Measurements from ENCODE around the gene ZNF333. TPM values are rescaled to one million over a fixed set of nuclear protein-coding genes. Genes with fewer than 3 reads are reported as not detected.

ZNF333 gene
- 16.5 TPM for total RNA-seq

DNA sequence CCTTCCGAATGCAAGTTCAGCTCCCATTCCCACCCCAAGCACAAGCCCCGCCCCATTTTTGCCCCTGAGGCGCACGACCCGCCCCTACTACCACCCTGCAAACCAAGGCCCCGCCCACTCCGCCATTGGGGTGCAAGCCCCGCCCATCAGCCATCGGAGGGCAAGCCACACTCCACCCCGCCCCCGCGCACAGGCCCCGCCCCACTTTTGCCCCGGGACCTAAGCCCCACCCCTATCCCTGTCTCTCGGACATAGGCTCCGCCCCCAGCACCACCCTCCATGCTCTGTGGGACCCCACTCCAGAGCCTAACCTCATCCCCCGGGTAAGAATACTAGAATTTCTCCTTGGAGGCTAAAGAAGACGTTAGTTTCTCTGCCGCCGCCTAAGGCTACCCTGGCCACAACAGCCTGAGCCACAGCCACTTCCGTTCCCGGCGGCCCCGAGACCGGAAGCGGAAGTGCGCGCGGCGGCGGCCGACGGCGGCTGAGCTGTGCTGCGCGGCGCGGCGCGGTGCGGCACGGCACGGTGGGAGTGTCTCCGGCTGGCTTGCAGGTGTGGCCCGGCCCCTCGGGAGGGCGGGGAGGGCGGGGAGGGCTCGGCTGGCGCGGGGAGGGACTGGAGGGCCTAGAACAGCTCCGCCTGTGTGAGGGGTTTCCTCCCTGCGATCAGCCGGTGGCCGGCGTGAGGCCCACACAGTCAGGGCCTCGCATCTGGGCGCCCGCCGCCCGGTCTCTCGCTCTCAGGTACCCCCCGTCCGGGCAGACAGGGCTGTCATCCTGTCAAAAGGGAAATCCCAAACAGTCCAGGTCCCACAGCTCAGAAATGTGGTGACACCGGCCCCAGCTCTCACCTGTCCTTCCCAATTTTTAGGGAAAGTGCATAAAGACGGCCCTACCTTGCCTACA, at the start of gene ZNF333:
TSS of gene ZNF333 (plus strand) at position 451 of the 906 bp plus-strand sequence. CDS start 3,444 bp downstream, outside the sequence.
- DNase-seq (ENCODE audit: low spot score): peak; percentile 95

DNA sequence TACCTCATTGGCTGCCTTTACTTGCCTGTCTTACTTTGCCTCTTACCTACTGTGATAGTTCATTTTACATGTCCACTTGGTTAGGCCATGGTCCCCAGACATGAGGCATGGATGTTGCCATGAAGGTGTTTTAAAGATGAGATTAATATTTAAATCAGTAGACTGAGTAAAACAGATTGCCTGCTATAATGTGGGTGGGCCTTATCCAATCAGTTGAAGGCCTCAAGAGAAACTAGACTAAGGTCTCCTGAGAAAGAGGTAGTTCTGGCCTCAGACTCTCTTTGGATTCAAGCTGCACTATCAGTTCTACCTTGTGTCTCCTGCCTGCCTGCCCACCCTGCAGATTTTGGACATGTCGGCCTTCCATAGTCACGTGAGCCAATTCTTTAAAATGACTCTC, 41.3 kb upstream of the ZNF333 start:
- no peak for DNase-seq (ENCODE audit: low spot score)

DNA sequence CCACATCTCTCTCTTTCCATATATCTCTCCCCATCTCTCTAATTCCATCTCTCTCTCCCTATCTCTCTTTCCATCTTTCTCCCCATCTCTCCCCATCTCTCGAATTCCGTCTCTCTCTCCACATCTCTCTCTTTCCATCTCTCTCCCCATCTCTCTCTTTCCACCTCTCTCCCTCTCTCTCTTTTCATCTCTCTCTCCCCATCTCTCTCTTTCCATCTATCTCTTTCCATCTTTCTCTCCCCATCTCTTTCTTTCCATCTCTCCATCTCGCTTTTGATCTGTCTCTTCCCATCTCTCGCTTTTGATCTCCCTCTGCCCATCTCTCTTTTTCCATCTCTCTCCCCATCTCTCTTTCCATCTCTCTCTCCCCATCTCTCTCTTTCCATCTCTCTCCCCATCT, 40.8 kb upstream of the ZNF333 start:
- DNase-seq (ENCODE audit: low spot score): no peak

DNA sequence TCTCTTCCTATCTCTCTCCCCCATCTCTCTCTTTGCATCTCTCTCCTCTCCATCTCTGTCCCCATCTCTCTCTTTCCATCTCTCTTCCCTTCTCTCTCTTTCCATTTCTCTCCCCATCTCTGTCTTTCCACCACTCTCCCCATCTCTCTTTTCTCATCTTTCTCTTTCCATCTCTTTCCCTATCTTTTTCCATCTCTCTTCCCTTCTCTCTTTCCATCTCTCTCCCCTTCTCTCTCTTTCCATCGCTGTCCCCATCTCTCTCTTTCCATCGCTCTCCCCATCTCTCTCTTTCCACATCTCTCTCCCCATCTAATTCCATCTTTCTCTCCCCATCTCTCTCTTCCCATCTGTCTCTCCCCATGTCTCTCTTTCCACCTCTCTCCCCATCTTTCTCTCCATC, 39.7 kb upstream of the ZNF333 start:
- no peak for DNase-seq (ENCODE audit: low spot score)

DNA sequence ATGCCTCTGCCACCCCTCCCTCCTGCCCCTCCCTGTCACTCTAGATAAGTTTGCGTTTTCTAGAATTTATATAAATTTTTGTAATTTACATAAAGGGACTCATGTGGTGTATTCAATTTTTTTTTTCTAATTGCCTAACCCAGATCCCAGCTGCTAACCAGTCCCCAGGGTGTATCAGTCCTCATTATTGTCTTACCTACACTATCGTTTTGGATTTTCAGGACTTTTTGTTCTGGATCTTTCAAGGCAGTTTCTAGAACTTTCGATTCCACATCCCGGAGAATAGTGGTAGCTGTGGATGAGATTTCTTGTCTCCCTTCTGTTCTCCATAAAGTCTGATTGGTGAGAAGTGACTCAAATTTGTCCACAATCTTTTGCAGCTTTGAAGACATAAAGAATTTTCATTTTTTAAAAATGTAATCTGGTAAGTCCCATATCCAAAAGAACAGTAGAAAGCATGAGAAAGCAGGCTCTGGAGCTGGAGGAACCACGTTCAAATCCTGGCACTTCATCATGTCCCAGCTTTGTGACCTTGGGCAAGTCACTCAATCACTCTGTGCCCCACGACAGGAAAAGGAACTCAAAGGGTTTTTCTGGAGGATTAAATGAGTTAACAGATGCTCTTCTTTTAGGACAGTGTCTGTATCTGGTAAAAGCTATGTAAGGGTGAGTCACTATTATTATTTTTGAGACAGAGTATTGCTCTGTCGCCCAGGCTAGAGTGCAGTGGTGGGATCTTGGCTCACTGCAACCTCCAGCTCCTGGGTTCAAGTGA, 34.9 kb upstream of the ZNF333 start:
- no peak for DNase-seq (ENCODE audit: low spot score)

DNA sequence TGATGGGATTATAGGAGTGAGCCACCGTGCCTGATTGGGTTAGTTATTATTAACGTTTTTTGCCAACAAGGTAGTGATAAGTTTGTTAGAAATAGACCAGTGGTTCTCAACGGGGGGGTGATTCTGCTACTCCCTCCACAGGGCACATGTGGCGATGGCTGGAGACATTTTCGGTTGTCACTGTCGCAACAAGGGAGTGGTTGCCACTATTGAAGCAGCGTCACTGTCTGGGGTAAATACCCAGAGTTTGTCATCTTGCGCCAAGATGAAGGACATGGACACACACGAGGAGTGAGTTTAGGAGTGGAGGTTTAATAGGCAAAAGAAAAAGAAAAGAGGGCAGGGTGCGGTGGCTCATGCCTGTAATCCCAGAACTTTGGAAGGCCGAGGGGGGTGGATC, 34.1 kb upstream of the ZNF333 start:
- DNase-seq (ENCODE audit: low spot score): no peak

DNA sequence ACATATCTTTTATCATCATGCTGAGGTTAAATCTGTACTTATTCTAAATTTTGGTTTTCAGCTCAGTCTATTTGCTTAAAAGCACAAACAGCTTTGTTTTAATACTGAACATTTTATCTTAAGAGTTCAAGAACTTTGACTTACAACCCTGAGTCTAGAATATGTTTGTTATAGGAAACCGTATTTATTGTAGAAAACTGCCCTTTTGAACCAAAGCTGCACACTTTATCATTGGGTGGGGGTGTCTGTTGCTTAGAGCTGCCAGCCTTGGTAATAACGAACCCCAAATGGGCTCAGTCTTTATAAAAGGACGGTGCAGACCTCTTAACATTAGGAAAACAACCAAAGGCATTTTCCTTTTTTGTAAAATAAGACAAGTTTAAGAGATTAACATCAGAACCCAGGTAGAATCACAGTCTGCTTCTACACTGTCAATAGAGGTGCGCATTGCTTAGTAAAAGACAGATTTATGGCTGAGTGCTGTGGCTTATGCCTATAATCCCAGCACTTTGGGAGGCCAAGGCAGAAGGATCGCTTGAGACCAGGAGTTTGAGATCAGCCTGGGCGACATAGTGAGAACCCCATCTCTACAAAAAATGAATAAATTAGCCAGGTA, 29.9 kb upstream of the ZNF333 start:
- no peak for DNase-seq (ENCODE audit: low spot score)

DNA sequence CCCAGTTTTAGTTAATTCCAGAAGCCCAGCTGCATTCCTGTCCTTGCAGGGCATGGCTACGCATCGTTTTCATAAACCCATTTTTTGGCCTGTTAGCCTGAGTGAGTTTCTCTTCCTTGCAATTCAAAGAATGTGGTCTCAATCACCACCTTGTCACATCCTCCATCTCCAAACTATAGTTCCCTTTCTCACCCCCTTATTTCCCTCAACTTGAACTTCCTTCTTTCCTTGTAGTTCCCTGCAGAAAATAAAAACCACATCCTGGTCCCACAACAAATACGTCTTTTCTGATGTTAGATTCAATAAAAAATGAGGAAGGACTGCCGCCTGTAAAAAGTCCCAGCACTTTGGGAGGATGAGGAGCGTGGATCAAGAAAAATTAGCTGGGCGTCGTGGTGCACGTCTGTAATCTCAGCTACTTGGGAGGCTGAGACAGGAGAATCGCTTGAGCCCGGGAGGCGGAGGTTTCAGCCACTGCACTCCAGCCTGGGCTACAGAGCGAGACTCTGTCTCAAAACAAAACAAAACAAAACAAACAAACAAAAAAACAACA, 28.4 kb upstream of the ZNF333 start:
- DNase-seq (ENCODE audit: low spot score): no peak

DNA sequence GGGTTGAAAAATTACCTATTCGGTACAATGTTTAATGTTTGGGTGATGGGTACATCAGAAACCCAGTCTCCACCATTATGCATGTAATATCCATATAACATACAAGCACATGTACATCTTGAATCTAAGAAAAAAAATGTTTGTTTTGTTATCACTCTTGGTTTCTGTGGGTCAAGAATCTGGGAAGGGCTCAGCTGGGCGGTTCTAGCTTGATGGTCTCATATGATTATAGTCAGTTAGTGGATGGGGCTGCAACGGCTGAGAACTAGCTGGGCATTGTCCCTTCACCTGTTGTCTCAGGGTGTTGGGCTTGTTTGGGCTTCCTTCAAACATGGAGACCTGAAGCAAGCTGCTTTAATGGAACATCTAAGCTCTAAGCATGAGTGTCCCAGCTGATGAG, 19.9 kb upstream of the ZNF333 start:
- DNase-seq (ENCODE audit: low spot score): no peak

DNA sequence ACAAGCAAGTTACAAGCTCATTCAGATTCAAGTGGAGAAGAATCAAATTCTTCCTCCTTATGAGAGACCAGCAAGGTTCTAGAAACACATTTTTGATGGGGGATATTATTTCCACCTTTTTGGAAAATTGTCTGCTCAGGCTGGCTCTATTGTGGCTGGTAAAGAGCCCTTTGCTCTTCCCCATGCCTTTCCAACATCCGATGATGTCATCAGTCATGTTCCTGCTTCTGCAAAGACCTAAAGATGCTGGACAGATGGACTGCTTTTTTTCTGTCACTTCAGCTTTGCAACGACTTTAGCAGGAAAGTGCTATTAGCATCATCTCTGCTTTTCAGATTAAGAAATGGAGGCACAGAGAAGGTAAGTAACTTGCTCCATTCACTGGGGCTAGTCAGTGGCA, 19.4 kb upstream of the ZNF333 start:
- DNase-seq (ENCODE audit: low spot score): no peak

DNA sequence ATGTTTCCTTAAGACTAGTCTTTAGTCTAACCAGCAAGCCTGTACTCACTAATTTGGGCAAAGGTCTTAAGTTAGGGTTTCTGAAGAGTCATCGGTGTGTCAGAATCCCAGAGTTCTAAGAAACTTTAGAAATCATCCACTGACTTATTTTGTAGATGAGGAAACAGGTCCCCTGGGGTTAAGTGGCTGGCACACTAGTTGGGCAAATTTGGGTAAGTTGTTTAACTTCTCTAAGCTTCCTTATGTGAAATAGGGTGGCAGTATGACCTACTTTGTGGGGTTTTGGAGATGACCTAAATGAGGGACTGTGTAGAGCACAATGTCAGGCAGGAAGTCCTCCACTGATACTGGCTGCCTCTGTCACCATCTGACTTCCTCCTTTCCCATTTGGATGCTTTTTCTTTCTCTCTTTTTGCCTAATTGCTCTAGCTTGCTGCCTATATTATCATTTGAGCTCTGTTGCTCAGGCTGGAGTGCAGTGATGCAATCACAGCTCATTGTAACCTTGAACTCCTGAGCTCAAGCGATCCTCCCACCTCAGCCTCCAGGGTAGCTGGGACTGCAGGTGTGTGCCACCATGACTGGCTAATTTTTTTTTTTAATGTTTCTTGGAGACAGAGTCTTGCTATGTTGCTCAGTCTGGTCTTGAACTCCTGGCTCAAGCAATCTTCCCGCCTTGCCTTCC, 17.5 kb upstream of the ZNF333 start:
- no peak for DNase-seq (ENCODE audit: low spot score)

DNA sequence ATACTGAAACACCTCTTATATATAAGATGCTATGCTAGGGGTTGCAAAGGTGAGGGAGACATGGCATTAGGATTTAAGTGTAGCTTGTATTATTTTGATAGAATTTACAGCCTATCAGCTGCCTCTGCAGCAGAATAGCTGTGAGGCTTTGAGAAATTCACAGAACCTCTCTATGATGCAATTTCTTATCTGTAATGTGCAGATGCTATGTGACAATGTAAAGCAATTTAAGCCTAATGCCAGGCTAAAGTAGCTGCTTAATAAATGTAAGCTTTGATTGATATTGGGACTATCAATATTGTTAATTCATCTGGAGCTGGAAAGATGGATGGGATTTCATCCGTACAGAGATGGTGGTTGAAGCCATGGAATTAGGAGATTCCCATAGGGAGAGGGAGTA, 16.8 kb upstream of the ZNF333 start:
- no peak for DNase-seq (ENCODE audit: low spot score)

DNA sequence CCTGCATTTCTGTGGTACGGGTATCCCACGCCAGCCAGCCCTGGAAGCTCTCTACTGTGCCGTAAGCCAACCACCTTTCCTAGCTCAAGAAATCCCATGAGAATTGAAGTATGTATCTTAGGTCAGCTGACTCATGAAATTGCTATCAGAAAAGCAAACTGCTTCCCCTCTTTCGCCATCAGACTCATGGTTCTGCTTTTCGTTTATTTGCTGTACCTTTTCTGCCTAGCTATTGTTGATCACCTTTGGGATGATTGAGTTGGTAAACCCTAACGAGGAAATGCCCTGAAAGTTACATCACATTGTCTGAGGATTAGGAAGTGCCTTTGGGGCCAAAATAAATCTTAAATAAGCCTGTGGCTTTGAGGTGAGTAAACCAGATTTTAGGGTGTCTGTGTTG, 15.1 kb upstream of the ZNF333 start, which contains the start of gene ADGRE3:
TSS of gene ADGRE3 (minus strand) at position 81 of the 400 bp plus-strand sequence. CDS start at position 7, 74 bp downstream.
- DNase-seq (ENCODE audit: low spot score): no peak

DNA sequence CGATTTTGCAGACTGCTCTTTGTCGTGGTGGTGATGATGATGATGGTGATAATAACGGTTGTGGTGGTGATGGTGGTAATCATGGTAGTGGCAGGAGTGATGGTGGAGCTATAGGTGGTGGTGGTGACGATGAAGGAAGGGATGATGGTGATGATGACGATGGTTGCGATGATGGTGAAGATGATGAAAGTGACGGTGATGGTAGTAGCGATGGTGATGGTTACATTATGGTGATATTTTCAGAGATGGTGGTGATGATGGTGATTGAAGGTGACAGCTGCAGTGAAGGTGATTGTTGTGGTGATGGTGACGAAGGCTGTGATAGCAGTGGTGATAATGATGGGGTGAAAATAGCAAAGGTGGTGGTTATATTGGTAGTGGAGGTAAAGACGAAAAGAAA, 13.1 kb upstream of the ZNF333 start:
- DNase-seq (ENCODE audit: low spot score): no peak

DNA sequence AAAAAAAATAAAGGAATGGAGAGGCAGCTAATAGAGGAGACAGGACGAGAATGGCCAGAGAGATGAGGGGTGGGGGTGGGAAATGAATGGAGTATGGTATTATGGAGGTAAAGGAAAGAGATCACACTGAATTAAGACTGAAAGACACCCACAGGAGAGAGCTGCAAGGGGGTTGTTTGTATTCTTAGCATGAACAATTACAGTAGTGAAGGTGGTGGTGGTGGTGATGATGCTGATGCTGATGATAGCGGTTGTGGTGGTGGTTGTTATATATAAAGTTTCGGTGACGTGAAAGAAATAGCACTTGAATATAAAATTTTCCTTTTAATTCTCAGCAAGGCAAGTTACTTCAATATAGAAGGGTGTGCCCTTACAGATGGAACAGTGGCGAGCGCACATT, 12.4 kb upstream of the ZNF333 start:
- no peak for DNase-seq (ENCODE audit: low spot score)

DNA sequence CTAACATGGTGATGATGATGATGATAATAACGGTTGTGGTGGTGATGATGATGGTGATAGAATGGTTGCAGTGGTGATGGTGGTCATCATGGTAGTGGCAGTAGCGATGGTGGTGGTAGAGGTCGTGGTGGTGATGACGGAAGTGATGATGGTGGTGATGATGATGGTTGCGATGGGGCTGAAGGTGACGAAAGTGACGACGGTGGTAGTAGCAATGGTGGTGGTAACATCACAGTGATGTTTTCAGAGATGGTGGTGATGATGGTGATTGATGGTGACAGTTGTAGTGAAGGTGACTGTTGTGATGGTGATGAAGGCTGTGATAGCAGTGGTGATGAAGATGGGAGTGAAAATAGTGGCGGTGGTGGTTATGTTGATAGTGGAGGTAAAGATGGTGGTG, 11.6 kb upstream of the ZNF333 start:
- DNase-seq (ENCODE audit: low spot score): no peak

DNA sequence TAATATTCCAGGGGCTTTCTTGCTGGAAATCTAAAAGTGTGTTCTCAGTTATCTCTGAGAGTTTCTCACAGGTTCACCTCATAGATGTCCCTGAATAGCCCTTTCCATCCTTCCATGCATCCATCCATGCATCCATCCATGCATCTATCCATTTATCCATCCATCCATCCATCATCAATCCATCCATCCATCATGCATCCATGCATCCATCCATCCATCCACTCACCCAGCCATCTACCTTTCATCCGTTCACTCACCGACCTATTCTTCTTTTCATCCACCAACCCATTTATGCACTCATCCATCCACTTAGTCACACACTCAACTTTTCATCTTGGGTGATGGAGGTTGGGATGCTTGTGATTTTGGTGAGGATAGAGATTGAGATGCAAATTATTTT, 7.8 kb upstream of the ZNF333 start:
- DNase-seq (ENCODE audit: low spot score): no peak

DNA sequence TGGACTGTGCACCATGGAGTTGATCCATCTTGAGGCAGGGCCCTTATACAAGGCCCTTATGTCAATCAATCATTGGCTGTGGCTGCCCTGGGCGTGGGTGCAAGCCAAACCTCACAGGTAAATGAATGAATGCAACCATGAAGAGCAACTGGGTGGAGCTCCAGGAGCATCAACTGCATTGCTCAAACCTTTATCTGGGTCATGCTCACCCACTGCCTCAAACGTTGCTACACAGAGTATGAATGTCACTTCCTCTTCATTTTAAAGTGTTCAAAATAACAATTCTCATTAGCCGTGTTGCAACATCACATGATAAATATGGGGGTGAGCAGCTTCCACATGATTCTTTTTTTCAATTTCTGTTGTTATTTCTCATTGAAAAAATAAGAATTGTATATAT, 6.4 kb upstream of the ZNF333 start:
- DNase-seq (ENCODE audit: low spot score): no peak

DNA sequence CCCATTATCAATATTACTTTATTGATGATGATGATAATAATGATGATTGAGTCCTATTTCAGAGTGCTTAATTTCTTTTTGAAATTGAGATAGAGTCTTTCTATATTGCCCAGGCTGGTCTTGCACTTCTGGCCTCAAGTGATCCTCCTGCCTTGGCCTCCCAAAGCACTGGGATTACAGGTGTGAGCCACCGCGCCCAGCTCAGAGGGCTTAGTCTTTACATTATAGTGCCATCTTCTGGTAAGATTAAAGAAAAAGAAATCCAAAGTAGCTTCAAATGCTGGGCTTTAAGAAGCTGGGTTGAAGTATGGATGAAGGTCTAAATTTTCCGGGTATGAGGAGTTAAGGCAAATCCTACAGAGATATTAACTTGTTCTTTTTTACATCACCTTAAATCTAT, 3.4 kb upstream of the ZNF333 start:
- no peak for DNase-seq (ENCODE audit: low spot score)

DNA sequence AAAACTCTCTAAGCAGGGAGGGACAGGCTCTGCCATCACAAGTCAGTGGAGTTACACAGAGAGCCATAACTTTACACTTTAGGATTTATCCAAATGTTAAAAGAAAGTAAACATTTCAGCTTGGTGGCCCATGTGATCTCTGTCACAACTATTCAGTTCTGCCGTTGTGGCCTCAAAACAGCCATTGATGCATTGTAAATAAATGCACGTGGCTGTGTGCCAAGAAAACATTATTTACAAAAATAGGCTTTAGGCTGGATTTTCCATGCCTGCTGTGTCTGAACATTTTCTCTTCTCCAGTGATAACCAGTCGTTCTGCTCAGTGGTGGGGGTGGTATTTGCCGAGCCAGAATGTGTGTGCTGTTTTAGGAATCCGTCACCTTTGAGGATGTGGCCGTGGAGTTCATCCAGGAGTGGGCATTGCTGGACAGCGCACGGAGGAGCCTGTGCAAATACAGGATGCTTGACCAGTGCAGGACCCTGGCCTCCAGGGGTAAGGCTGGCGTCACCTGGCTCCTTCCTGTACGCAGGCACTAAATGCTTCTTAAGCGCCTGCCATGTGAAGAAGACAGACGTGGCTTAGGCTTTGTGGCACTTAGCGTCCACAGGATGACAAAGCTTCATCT, 4.9 kb downstream of the ZNF333 start:
- DNase-seq (ENCODE audit: low spot score): no peak

DNA sequence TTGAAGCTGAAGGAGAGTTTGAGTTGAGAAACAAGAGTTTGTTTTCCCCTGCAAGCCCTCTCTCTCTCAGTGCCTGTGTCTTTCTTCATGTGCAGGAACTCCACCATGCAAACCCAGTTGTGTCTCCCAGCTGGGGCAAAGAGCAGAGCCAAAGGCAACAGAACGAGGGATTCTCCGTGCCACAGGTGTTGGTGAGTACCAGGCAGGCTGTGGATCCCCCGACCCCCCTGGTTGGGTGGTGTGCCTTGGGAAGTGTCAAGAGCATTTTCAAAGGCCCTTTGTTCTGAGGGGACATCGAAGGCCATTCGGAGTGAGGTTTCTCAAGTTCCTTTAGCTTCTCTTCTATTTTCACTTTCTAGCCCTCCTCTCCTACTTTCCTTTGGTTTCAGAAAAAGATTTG, 5.6 kb downstream of the ZNF333 start:
- no peak for DNase-seq (ENCODE audit: low spot score)

All from mucosa of gallbladder (tissue), 1 donor.